HCEC 1CT (cell line): Measurements from ENCODE around the gene HOXC11.

Source experiments
- DNase-seq: peaks from one replicate; pipeline ENCODE4 v3.0.0-alpha.2; 2017

Gene HOXC11

GRCh38 chr12:53960187-53961024, 12.5 kb upstream of the HOXC11 start:
- DNase-seq, result no peak

GRCh38 chr12:53961025-53961761, 11.7 kb upstream of the HOXC11 start:
- DNase-seq, result no peak

DNA sequence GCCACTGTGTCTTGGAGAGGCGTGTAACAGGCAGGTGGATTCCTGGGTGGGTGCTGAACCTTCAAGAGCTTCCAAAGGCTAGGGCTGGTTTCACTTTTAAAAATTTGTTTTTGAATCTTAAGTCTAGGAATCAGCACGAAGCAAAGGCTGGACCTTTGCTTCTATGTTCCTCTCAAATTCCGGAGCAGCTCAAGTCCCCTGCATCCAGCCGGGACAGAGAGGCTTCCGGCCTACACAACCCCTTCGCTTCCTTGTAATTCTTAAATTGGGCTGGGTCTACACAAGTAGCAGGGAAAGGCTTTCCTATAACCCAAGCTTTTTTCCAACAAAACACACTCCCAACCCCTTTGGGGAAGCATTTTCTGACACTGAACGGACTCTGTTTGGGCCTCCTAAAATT, 9.9 kb upstream of the HOXC11 start:
- DNase-seq, result no peak

DNA sequence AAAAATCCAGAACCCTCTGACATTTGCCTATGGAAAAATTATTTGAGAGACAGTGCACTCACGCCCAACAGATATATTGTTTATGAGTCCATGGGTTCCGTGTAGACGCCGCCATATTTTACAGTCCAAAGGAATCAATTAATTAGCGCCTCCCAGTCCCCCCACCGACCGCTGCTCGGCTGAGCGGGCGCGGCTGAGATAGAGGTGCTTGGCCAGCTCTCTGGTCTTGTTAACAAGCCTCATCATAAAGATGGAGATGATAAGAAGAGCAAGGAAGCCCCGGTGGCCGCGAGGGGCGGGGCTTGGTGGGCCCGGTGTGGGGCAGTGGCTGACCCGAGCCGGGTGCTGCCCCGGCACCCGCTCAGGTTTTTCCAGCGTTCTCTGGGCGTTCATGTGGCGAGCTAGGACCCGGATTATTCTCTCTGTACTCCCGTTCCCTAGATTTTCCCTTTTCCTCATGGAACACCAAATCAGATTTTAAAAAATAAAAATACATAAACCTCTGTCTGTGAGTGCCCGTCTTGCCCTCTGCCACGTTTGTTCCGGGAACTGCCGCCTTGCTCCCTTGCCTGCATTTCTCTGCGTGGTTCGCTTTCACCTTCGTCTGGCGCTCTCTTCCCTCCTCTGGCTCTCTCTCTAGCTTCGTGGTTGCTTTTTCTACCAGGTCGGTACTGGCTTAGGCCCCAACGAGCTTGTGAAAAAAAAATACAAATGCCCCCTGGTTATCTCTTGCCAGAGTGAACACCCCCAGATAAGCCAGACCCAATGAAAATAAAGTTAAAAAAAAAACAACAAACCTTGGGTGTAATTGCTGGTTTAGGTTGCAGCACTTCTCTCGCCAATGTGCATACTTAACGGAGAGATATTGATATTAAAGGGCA, 9.3 kb upstream of the HOXC11 start:
- DNase-seq, result no peak

DNA sequence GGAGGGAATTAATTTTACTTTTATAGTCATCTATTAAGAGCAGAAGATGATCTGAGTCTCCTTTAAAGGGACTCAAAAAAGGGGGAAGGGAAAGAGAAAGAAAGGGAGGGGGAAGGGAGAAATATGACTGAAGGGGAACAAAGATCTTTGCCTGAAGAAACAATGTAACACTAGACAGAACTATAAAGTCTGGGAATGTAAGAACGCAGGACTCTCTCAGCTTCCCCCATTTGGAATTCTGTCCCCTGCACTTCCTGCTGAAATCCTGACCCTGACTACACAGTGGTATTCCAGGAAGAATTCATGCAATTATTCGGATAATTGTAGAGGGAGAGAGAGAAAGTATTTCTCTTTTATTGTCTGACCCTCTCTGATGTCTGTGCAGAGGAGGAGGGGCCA, 8.6 kb upstream of the HOXC11 start:
- no peak for DNase-seq

DNA sequence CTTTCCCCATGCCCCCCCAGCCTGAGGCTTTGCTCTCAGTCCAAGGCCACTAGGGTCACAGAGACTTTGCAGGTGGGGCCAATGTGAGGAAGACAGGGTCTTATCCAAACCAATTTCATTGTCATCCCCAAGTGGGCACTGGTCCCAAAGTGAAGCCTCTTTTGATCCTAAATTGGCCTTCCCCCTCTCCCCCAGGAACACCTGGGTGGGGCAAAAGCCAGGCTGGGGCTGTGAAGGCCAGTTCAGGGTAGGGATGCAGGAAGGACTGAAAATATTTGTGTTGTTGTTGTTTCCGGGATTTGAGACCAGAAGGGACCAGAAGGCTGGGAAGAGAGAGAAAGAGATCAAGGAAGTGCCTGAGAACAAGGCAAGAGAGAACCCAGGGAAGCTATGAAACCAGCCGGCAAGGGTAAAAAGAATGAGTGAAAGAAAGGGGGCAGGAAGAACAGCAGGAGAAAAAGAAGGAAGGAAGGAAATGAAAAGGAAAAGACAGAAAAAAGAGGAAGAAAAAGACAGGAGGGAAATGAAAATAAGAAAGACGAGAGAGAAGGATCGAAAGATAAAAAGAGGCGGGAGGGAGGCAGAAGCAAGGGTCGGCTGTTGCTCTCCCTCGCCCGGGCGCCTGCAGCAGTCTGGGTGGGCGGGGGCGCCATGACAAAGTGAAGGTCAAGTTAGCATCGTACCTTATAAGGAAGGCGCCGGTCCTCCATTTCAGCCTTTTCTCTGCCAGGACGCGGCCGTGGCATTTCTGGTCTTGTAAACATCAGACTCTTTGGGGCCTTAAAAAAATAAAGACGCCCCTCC, 7.4 kb upstream of the HOXC11 start:
- DNase-seq, result peak; percentile 53

- no peak for DNase-seq
Measured at GRCh38 chr12:53966085-53966384, 6.9 kb upstream of the HOXC11 start.

GRCh38 chr12:53966385-53967133, 6.4 kb upstream of the HOXC11 start:
- no peak for DNase-seq

DNA sequence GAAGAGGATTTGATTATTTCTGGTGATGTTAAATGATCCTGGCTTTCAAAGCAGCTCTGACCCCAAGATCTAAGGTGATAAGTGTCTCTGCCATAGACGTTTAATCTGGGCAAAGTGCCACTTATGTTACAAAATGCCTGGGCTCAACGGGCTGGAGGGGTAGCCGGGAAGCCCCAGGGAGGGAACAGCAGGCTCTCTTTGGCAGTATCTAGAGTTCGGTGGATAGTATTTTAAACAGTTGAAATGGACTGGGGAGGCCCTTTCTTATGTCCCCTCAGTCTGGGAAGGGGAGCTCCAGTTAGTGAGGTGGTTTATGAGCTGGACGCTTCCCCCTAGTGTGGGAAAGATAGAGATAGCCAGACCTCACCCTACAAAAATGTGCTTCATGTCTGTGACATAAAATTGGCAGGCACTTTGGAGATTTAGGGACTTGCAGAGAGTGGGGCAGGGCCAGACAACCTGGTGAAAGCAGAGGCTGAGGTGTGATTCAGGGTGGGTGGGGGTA, 5.5 kb upstream of the HOXC11 start:
- DNase-seq, result no peak

DNA sequence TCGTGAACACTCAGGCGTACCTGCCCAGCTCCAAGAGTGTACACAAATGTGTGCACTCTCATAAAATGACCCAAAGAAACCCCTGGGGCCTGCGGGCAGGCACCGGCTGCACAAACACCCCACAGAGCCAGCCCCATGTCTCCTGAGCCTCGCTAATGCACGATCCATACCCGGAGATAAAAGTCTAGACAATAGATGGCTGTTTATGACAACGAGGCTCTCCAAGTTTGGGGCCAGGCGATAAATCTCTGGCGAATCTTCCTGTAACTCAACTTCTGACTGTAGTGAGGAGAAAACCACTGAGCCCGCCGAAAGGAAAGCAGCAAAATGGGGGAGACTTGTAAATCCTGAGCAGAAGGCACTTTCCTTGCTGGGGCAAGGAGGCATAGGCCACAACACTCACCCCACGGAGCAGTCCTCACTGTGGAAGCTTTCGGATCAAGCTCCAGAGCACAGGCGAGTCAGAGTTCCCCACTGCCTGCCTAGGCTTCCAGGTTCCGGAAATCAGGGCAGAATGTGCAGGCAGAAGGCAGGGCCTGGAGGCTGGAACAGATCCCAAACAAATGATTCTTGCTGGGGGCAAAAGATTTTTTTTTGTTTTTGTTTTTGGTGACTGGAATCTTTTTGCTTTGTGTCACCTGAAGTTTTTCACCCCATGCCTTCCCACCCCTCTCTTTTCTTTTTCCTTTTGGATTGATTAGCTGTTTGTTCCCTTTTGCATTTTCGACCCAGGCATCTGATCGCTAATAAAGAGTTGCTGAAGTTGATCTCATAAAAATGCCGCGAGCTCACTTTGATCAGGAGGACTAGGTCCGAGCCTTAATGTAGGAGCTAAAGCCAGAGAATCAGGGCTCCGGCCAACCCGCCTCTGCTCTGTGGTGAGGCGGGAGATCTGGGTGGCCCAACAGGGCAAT, 4.5 kb upstream of the HOXC11 start:
- peak; percentile 46 for DNase-seq

DNA sequence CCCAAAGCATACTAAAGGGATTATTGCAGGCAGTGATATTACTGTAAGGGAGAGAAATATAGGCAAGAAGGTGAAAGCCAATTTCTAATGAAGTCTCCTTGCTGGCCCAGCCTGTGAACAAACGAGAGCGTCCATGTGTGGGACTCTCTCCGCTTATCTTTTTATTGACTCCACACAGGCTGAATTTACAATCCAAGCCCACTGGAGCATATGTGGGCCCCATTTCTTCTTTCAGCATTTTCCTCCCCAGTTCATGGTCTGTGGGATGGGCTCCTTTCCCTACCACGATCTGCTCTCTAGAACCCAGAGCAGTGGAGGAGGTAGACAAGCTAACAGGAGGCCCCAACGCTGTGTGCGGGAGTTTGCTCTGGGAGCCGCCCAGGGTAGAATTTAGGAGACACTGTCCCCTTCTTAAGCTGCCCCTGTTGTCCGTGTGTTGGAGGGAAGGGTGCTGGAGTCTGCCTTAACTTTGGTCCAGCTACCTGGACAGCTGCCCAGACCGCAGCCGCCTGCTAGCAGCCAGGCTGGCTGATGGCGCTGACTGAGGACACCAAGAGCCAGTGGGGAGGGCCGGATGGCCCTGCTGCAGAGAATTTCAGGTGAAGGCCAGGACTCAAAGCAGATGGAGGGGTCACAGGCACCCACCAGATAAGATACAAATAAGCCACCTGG, 3.2 kb upstream of the HOXC11 start:
- DNase-seq, result no peak

- DNase-seq, result no peak
Measured at GRCh38 chr12:53970451-53970850, 2.5 kb upstream of the HOXC11 start.

- no peak for DNase-seq
Measured at GRCh38 chr12:53971129-53971528, 1.8 kb upstream of the HOXC11 start.

GRCh38 chr12:53971686-53972085, 1.2 kb upstream of the HOXC11 start:
- no peak for DNase-seq

GRCh38 chr12:53972152-53972702, 699 bp upstream of the HOXC11 start:
- no peak for DNase-seq

DNA sequence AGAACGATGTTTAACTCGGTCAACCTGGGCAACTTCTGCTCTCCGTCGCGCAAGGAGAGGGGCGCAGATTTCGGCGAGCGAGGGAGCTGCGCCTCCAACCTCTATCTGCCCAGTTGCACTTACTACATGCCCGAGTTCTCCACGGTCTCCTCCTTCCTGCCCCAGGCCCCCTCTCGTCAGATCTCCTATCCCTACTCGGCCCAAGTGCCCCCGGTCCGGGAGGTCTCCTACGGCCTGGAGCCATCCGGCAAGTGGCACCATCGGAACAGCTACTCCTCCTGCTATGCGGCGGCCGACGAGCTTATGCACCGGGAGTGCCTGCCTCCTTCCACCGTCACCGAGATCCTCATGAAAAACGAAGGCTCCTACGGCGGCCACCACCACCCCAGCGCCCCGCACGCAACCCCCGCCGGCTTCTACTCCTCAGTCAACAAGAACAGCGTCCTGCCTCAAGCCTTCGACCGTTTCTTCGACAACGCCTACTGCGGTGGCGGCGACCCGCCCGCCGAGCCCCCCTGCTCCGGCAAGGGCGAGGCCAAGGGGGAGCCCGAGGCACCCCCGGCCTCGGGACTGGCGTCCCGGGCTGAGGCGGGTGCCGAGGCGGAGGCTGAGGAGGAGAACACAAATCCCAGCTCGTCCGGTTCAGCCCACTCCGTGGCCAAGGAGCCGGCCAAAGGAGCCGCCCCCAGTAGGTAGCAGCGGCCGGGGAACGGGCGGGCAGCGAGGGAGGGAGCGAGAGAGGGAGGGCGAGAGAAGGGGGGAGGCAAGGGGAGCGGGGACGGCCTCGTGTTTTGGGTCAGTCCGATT, 513 bp downstream of the HOXC11 start:
- DNase-seq, result no peak

GRCh38 chr12:53974084-53975063, 1.4 kb downstream of the HOXC11 start, which contains the start of gene HOTAIR:
Gene HOTAIR, minus strand, starts transcription at chr12:53974954.
- DNase-seq, result peak; percentile 58
